Nucleus accumbens (tissue), 56 donors: ENCODE data around the gene SRRM1.
A peak's percentile ranks its signal among the peaks of the same experiment; 100 is the strongest.
"Not testable (repeated sequence)": the region's sequence is repeated elsewhere in the genome, so short reads cannot be mapped to it uniquely, and the experiment has no call there.

Source experiments
- DNase-seq, 56 donors: peaks; one replicate each; lab custom pipeline; 2025; lab: John Stamatoyannopoulos, UW

Gene SRRM1

DNA sequence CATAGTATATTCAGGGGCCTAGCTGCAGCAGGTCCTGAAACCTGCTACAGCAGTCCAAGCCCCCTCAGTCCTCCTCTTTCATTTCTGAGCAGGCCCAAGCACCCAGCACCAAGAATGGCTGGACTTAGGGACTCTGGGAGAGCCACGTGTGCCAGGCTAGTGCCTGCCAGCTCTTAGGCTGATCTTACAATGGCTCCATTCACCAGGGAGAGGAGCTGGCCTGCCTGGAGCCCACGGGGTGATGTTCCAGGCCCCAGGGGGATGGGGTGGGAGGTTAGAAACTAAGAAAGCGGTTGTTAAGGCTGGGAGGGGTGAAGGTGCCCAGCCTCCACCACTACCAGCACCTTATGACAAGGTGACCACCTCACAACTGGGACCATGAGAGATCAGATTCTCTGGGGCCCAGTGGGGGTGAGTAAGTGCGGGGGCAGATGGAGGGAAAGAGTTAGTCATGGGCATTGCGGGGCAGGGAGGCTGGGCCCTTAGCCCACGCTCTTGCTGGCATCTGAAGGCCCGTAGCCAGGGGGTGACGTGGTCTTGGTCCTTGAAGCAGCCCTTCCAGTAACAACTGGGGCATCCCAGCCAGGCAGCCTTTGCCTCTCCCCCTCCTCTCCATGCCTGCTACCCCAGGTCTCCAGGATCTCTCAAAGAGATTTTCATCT lies 71.9 kb downstream of the SRRM1 start:
- DNase-seq = peak; percentile 46 to 97 (median 88)

DNA sequence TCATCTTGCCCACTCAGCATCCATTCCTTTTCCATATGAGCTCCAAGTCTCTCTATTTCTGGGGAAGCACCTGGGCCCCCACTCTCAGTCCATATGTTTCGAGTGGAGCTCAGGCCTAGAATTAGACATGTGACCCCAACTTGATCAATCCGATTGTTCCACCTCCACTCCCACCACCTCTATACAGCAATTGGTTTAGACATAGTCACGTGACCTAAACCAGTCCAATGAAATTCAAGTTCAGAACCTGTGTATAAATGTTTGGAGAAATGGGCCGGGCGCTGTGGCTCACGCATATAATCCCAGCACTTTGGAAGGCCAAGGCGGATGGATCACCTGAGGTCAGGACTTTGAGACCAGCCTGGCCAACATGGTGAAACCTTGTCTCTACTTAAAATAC lies 72.6 kb downstream of the SRRM1 start:
- DNase-seq = peak in 2 of 56 donors; percentile 48 to 54

DNA sequence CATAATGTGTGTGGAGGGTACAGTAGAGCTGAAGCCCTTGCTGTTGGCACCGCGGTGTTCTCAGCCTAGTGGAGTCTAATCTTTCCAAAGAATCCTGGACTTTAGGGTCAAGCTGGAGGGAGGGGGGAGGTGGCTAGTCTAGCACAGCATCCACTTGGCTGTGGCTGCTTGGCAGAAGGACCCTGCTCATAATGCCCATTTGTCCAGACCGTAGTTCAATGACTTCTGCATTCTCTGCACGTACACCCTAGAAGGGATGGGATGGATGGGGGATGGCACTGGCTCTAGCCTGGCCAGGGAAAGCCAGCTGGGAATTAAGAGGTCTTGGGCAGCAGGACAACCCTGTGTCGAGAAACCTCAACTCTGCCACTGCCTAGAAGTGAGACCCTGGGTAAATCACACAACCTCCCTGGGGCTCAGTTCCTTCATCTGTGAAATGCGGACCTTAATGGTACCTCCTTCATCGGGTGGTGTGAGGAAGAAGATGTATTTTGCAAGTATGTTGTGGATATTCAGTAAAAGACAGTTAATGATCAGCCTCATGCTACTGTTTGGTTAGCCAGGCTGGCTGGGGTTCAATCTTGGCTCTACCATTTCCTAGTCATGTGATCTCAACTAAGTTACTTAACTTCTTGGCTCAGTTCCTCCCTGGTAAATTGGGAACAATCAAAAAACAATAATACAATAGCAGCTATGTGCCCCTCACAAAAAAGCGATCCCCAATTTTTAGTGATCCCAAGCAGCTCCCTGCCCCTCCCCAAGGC lies 75.0 kb downstream of the SRRM1 start:
- peak in 55 of 56 donors; percentile 33 to 97 (median 84) for DNase-seq

DNA sequence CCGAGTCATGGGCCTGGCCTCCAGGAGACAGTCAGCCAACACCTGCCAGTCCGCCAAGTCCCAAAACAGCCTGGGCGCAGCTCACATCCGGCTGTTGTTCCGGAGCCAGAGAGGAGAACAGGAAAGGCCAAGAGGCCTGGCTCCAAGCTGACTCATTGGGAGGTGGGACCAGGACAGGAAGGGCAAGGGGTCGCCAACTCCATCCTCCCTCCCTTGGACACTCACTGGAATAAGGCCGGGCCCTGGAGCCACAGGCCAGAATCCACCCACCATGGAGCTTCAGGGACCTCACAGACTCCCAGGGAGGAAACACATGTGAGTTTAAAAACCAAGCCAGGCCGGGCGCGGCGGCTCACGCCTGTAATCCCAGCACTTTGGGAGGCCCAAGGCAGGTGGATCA lies 77.0 kb downstream of the SRRM1 start:
- peak in 11 of 56 donors; percentile 6 to 48 (median 18) for DNase-seq

DNA sequence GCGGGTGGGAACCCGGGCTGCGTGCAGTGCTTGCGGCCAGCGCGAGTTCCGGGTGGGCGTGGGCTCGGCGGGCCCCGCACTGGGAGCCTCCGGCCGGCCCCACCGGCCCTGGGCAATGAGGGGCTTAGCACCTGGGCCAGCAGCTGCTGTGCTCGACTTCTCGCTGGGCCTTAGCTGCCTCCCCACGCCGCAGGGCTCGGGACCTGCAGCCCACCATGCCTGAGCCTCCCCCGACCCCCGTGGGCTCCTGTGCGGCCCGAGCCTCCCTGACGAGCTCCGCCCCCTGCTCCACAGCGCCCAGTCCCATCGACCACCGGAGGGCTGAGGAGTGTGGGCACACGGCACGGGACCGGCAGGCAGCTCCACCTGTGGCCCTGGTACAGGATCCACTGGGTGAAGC lies 78.4 kb downstream of the SRRM1 start:
- DNase-seq = no peak

DNA sequence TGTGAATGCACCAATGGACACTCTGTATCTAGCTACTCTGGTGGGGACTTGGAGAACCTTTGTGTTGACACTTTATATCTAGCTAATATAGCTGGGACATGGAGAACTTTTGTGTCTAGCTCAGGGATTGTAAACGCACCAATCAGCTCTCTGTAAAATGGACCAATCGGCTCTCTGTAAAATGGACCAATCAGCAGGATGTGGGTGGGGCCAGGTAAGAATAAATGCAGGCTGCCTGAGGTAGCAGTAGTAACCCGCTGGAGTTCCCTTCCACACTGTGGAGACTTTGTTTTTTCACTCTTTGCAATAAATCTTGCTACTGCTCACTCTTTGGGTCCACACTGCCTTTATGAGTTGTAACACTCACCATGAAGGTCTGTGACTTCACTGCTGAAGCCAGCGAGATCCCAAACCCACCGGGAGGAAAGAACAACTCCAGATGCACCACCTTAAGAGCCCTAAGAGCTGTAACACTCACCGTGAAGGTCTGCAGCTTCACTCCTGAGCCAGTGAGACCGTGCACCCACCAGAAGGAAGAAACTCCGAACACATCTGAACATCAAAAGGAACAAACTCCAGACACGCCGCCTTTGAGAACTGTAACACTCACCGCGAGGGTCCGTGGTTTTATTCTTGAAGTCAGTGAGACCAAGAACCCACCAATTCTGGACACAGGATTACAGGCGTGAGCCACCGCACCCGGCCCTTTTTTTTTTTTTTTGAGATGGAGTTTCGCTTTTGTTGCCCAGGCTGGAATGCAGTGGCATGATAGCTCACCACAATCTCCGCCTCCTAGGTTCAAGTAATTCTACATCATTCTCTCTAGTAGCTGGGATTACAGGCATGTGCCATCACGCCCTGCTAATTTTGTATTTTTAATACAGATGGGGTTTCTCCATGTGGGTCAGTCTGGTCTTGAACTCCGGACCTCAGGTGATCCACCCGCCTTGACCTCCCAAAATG lies 79.3 kb downstream of the SRRM1 start:
- not testable (repeated sequence) for DNase-seq
